ENCODE measurements around the gene LINC01488.

GRCh38 chr11:69463995-69464960, 17.2 kb upstream of the LINC01488 start:
- TF ChIP-seq EZH2 (IDR thresholded peaks at IDR 0.05; ENCODE audit: borderline replicate concordance, control insufficient read depth, low read depth, low read length): no peak
- TF ChIP-seq BMI1 (IDR thresholded peaks at IDR 0.05; ENCODE audit: borderline replicate concordance): no peak
- TF ChIP-seq CHD1 (IDR thresholded peaks at IDR 0.05; ENCODE audit: low read depth, low read length): no peak
- no peak for TF ChIP-seq HDAC6 (IDR thresholded peaks at IDR 0.05; ENCODE audit: unreplicated experiment)
